SK-N-SH treated with all-trans-retinoic acid at 6 μM for 48 hours (cell line): ENCODE measurements around the gene TACR1.

Experiments
- ATAC-seq: fragments of 200-7000 bp; cut with Tn5 transposase; 3 replicates; pipeline ENCODE4 v1.9.1; 2020; ENCODE audit warnings: mild to moderate bottlenecking, moderate library complexity
- ARNTL ChIP-seq: fragments of 450-650 bp; formaldehyde crosslinking; IDR thresholded peaks from 2 replicates; pipeline ENCODE4 v1.5.0; 2020; ENCODE audit warnings: low read depth, mild to moderate bottlenecking, moderate library complexity, borderline replicate concordance
- BACH2 ChIP-seq: fragments of 250-450 bp; sonication (Bioruptor Pico); IDR thresholded peaks from 2 replicates; pipeline ENCODE4 v1.9.0; 2021; ENCODE audit warnings: mild to moderate bottlenecking, borderline replicate concordance
- CSDC2 ChIP-seq: fragments of 250-450 bp; sonication (Bioruptor Pico); IDR thresholded peaks from 2 replicates; pipeline ENCODE4 v1.5.0; 2020; ENCODE audit warnings: mild to moderate bottlenecking, moderate library complexity
- CSRNP3 ChIP-seq: fragments of 250-450 bp; sonication (Bioruptor Pico); IDR thresholded peaks from 2 replicates; pipeline ENCODE4 v1.5.1; 2021; ENCODE audit warnings: mild to moderate bottlenecking, moderate library complexity
- ESRRG ChIP-seq: fragments of 250-450 bp; sonication (Bioruptor Pico); IDR thresholded peaks from 2 replicates; pipeline ENCODE4 v1.6.1; 2021; ENCODE audit warnings: mild to moderate bottlenecking
- GLIS3 ChIP-seq: fragments of 250-450 bp; sonication (Bioruptor Pico); IDR thresholded peaks from 2 replicates; pipeline ENCODE4 v1.5.0; 2020; ENCODE audit warnings: mild to moderate bottlenecking, moderate library complexity
- ISL1 ChIP-seq: fragments of 250-450 bp; sonication (Bioruptor Pico); IDR thresholded peaks from 2 replicates; pipeline ENCODE4 v2.1.2; 2022; ENCODE audit warnings: mild to moderate bottlenecking, moderate library complexity
- OSR1 ChIP-seq: fragments of 250-450 bp; sonication (Bioruptor Pico); IDR thresholded peaks from 2 replicates; pipeline ENCODE4 v1.8.0; 2022; ENCODE audit warnings: moderate library complexity, mild to moderate bottlenecking, inconsistent platforms
- PATZ1 ChIP-seq: fragments of 250-450 bp; sonication (Bioruptor Pico); IDR thresholded peaks from 2 replicates; pipeline ENCODE4 v1.8.0; 2020; ENCODE audit warnings: mild to moderate bottlenecking, moderate library complexity, borderline replicate concordance
- PPARA ChIP-seq: fragments of 250-450 bp; sonication (Bioruptor Pico); IDR thresholded peaks from 2 replicates; pipeline ENCODE4 v1.5.0; 2020; ENCODE audit warnings: mild to moderate bottlenecking, borderline replicate concordance
- RARB ChIP-seq: fragments of 250-450 bp; sonication (Bioruptor Pico); IDR thresholded peaks from 2 replicates; pipeline ENCODE4 v1.8.0; 2021; ENCODE audit warnings: mild to moderate bottlenecking, moderate library complexity
- SNAI2 ChIP-seq: fragments of 250-450 bp; sonication (Bioruptor Pico); IDR thresholded peaks from 2 replicates; pipeline ENCODE4 v1.5.0; 2020; ENCODE audit warnings: mild to moderate bottlenecking, moderate library complexity
- TCF4 ChIP-seq: fragments of 250-450 bp; sonication (Bioruptor Pico); IDR thresholded peaks from 2 replicates; pipeline ENCODE4 v1.8.0; 2021; ENCODE audit warnings: mild to moderate bottlenecking, moderate library complexity, borderline replicate concordance
- ZC3H10 ChIP-seq: fragments of 250-450 bp; sonication (Bioruptor Pico); IDR thresholded peaks from 2 replicates; pipeline ENCODE4 v1.5.1; 2021; ENCODE audit warnings: mild to moderate bottlenecking, moderate library complexity
- ZFP3 ChIP-seq: fragments of 250-450 bp; sonication (Bioruptor Pico); IDR thresholded peaks from 2 replicates; pipeline ENCODE4 v1.5.0; 2020; ENCODE audit warnings: mild to moderate bottlenecking, moderate library complexity
- ZFP30 ChIP-seq: fragments of 450-650 bp; formaldehyde crosslinking; IDR thresholded peaks from 2 replicates; pipeline ENCODE4 v1.5.0; 2022; ENCODE audit warnings: mild to moderate bottlenecking, moderate library complexity
- ZNF565 ChIP-seq: fragments of 450-650 bp; formaldehyde crosslinking; conservative IDR thresholded peaks from 2 replicates; pipeline ENCODE4 v1.5.0; 2020; ENCODE audit warnings: low read depth, mild to moderate bottlenecking, moderate library complexity
- ZNF70 ChIP-seq: fragments of 450-650 bp; formaldehyde crosslinking; IDR thresholded peaks from 2 replicates; pipeline ENCODE4 v1.5.0; 2020; ENCODE audit warnings: mild to moderate bottlenecking, moderate library complexity
- ZNF8 ChIP-seq: fragments of 450-650 bp; formaldehyde crosslinking; IDR thresholded peaks from 2 replicates; pipeline ENCODE4 v1.5.0; 2020; ENCODE audit warnings: mild to moderate bottlenecking, moderate library complexity
- TF ChIP-seq, protein P1 (sequence below): fragments of 250-450 bp; sonication (Bioruptor Pico); IDR thresholded peaks from 2 replicates; pipeline ENCODE4 v1.8.0; 2021; ENCODE audit warnings: low read depth, mild to moderate bottlenecking, moderate library complexity, borderline replicate concordance
- TF ChIP-seq, protein P2 (sequence below): fragments of 250-450 bp; sonication (Bioruptor Pico); IDR thresholded peaks from 2 replicates; pipeline ENCODE4 v1.5.1; 2020; ENCODE audit warnings: low read depth, mild to moderate bottlenecking, moderate library complexity
- TF ChIP-seq, protein P3 (sequence below): fragments of 250-450 bp; sonication (Bioruptor Pico); IDR thresholded peaks from 2 replicates; pipeline ENCODE4 v1.5.0; 2020; ENCODE audit warnings: mild to moderate bottlenecking, moderate library complexity

The TACR1 gene

GRCh38 chr2:75018162-75018561 is 181.2 kb downstream of the TACR1 start:
- TF ChIP-seq CSRNP3 (CRISPR knock-in tag) (no peak), OSR1 (CRISPR knock-in tag) (no peak), ISL1 (CRISPR knock-in tag) (no peak), ESRRG (CRISPR knock-in tag) (no peak), CSDC2 (CRISPR knock-in tag) (no peak), ZFP3 (CRISPR knock-in tag) (no peak)
- ATAC-seq = no peak

- TF ChIP-seq CSRNP3 (CRISPR knock-in tag) = no peak
- no peak for TF ChIP-seq CSDC2 (CRISPR knock-in tag)
- no peak for TF ChIP-seq ZFP3 (CRISPR knock-in tag)
- TF ChIP-seq, protein P1, sequence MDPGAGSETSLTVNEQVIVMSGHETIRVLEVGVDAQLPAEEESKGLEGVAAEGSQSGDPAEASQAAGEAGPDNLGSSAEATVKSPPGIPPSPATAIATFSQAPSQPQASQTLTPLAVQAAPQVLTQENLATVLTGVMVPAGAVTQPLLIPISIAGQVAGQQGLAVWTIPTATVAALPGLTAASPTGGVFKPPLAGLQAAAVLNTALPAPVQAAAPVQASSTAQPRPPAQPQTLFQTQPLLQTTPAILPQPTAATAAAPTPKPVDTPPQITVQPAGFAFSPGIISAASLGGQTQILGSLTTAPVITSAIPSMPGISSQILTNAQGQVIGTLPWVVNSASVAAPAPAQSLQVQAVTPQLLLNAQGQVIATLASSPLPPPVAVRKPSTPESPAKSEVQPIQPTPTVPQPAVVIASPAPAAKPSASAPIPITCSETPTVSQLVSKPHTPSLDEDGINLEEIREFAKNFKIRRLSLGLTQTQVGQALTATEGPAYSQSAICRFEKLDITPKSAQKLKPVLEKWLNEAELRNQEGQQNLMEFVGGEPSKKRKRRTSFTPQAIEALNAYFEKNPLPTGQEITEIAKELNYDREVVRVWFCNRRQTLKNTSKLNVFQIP (CRISPR knock-in tag) = no peak
- no peak for TF ChIP-seq BACH2 (CRISPR knock-in tag)
- no peak for TF ChIP-seq ARNTL (CRISPR knock-in tag)
- TF ChIP-seq, protein P2, sequence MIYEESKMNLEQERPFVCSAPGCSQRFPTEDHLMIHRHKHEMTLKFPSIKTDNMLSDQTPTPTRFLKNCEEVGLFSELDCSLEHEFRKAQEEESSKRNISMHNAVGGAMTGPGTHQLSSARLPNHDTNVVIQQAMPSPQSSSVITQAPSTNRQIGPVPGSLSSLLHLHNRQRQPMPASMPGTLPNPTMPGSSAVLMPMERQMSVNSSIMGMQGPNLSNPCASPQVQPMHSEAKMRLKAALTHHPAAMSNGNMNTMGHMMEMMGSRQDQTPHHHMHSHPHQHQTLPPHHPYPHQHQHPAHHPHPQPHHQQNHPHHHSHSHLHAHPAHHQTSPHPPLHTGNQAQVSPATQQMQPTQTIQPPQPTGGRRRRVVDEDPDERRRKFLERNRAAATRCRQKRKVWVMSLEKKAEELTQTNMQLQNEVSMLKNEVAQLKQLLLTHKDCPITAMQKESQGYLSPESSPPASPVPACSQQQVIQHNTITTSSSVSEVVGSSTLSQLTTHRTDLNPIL (CRISPR knock-in tag) = no peak
- no peak for TF ChIP-seq PATZ1 (CRISPR knock-in tag)
- no peak for TF ChIP-seq ZNF565 (CRISPR knock-in tag)
- TF ChIP-seq ZC3H10 (CRISPR knock-in tag) = no peak
- no peak for TF ChIP-seq GLIS3 (CRISPR knock-in tag)
- no peak for TF ChIP-seq PPARA (CRISPR knock-in tag)
- no peak for TF ChIP-seq ZFP30
- ATAC-seq = no peak
Measured at GRCh38 chr2:75012080-75012479, 187.2 kb downstream of the TACR1 start.

DNA sequence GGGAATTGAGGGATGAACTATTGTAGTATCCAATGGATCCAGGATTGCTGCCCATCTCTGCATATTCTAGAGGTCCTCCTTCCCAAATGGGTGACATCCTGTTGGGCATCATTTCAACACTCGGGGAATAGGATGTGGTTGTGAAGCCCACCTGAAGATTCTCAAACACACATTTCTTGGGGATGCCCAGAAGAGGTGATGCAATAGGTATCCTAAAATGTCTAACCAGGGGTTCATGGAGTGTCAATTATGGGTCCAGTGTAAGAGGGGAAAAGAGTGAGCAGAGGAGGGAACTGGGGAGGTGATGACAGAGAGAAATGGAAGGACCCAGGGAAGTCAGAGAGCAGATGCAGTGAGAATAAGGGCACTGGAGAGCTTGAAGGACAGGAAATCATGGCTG is 188.7 kb downstream of the TACR1 start:
- no peak for ATAC-seq
- TF ChIP-seq PPARA (CRISPR knock-in tag) (no peak), SNAI2 (CRISPR knock-in tag) (no peak), OSR1 (CRISPR knock-in tag) (no peak), TCF4 (CRISPR knock-in tag) (no peak), ESRRG (CRISPR knock-in tag) (no peak), CSRNP3 (CRISPR knock-in tag) (no peak), ISL1 (CRISPR knock-in tag) (no peak), ZC3H10 (CRISPR knock-in tag) (no peak), ZNF565 (CRISPR knock-in tag) (no peak), RARB (CRISPR knock-in tag) (no peak), ZNF8 (no peak), ARNTL (CRISPR knock-in tag) (no peak), GLIS3 (CRISPR knock-in tag) (no peak), ZNF70 (no peak)
- TF ChIP-seq, protein P3, sequence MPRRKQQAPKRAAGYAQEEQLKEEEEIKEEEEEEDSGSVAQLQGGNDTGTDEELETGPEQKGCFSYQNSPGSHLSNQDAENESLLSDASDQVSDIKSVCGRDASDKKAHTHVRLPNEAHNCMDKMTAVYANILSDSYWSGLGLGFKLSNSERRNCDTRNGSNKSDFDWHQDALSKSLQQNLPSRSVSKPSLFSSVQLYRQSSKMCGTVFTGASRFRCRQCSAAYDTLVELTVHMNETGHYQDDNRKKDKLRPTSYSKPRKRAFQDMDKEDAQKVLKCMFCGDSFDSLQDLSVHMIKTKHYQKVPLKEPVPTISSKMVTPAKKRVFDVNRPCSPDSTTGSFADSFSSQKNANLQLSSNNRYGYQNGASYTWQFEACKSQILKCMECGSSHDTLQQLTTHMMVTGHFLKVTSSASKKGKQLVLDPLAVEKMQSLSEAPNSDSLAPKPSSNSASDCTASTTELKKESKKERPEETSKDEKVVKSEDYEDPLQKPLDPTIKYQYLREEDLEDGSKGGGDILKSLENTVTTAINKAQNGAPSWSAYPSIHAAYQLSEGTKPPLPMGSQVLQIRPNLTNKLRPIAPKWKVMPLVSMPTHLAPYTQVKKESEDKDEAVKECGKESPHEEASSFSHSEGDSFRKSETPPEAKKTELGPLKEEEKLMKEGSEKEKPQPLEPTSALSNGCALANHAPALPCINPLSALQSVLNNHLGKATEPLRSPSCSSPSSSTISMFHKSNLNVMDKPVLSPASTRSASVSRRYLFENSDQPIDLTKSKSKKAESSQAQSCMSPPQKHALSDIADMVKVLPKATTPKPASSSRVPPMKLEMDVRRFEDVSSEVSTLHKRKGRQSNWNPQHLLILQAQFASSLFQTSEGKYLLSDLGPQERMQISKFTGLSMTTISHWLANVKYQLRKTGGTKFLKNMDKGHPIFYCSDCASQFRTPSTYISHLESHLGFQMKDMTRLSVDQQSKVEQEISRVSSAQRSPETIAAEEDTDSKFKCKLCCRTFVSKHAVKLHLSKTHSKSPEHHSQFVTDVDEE = no peak
- TF ChIP-seq, protein P1 (CRISPR knock-in tag) = no peak
